Stimulated activated naive CD8-positive, alpha-beta T cell treated with anti-CD3 and anti-CD28 coated beads, Interleukin-15, Interleukin-2, amounts not matched to agents 100 ng/mL and 50 ng/mL, for 24 hours (primary cell): ENCODE data around the gene GSK3A.
A peak's percentile ranks its signal among the peaks of the same experiment; 100 is the strongest.

Experiments used
- H3K27ac Mint-ChIP-seq: one replicate; pipeline ENCODE4 v1.8.0; 2021; ENCODE audit warnings: mild to moderate bottlenecking, mixed read lengths
- H3K27me3 Mint-ChIP-seq: one replicate; pipeline ENCODE4 v1.8.0; 2021; ENCODE audit warnings: mixed read lengths
- H3K36me3 Mint-ChIP-seq: one replicate; pipeline ENCODE4 v1.8.0; 2021; ENCODE audit warnings: low read depth, mixed read lengths
- H3K4me1 Mint-ChIP-seq: one replicate; pipeline ENCODE4 v1.8.0; 2021; ENCODE audit warnings: low read depth, mixed read lengths
- H3K4me3 Mint-ChIP-seq: one replicate; pipeline ENCODE4 v1.8.0; 2021; ENCODE audit warnings: mild to moderate bottlenecking, mixed read lengths
- H3K9me3 Mint-ChIP-seq: one replicate; pipeline ENCODE4 v1.8.0; 2021; ENCODE audit warnings: mixed read lengths

The GSK3A gene

GRCh38 chr19:42234364-42234763 is 8.0 kb downstream of the GSK3A start:
- peaks cover 5% of the 10 kb centered on the region for H3K4me1 Mint-ChIP-seq
- H3K4me3 Mint-ChIP-seq, result no peak overlapping the region
- peak overlapping the region; percentile 26 for H3K27ac Mint-ChIP-seq
- peaks cover 53% of the 10 kb centered on the region for H3K36me3 Mint-ChIP-seq
- no peaks in the 10 kb centered on the region for H3K9me3 Mint-ChIP-seq
- H3K27me3 Mint-ChIP-seq, result no peaks in the 10 kb centered on the region

DNA sequence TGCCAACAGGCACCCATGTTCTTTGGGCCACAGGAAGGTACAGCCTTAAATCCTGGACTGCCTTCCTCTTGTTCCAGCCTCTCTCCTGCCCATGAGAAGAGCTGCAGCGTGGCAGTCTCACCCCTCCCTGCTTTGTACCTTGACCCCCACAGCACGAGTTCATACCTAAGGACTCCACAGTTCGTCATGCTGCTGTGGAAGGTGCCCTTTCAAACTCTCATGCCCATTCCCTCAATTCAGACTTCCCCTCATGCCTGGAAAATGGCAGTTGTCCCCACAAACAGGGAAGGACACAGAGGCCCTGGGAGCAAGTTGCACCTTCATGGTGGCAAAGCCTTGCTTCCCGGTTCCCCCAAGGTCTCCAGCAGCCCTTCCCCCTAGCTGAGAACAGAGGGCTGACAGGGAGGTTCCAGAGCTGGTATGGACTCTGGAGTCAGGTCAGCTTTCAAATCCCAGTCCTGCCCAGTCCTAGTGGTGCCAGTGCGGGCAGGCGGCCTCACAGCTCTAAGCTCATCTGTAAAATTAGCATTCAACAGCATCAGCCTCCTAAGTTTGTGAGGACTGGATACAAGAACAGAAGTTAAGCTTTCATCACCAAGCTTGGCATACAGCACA is 8.6 kb downstream of the GSK3A start:
- no peaks in the 10 kb centered on the region for H3K4me1 Mint-ChIP-seq
- H3K4me3 Mint-ChIP-seq, result no peak overlapping the region
- no peaks in the 10 kb centered on the region for H3K27me3 Mint-ChIP-seq
- H3K9me3 Mint-ChIP-seq, result no peaks in the 10 kb centered on the region
- H3K27ac Mint-ChIP-seq, result peak overlapping the region; percentile 52
- H3K36me3 Mint-ChIP-seq, result peaks cover 51% of the 10 kb centered on the region

- Mint-ChIP-seq H3K27me3 (no peaks in the 10 kb centered on the region), H3K4me1 (no peaks in the 10 kb centered on the region), H3K36me3 (peaks cover 54% of the 10 kb centered on the region), H3K9me3 (no peaks in the 10 kb centered on the region), H3K4me3 (no peak overlapping the region), H3K27ac (peak overlapping the region; percentile 52)
These were observed 9.3 kb downstream of the GSK3A start for GRCh38 chr19:42233106-42233505.

GRCh38 chr19:42232435-42232834 is 10.0 kb downstream of the GSK3A start:
- Mint-ChIP-seq H3K4me3 (no peak overlapping the region), H3K36me3 (peaks cover 57% of the 10 kb centered on the region), H3K27ac (no peak overlapping the region), H3K27me3 (no peaks in the 10 kb centered on the region), H3K9me3 (no peaks in the 10 kb centered on the region), H3K4me1 (no peaks in the 10 kb centered on the region)

GRCh38 chr19:42230571-42230970 is 11.8 kb downstream of the GSK3A start:
- Mint-ChIP-seq H3K36me3 (peaks cover 56% of the 10 kb centered on the region), H3K27me3 (no peaks in the 10 kb centered on the region), H3K27ac (no peak overlapping the region), H3K4me3 (no peak overlapping the region), H3K4me1 (no peaks in the 10 kb centered on the region), H3K9me3 (no peaks in the 10 kb centered on the region)

GRCh38 chr19:42229855-42230351 is 12.5 kb downstream of the GSK3A start:
- Mint-ChIP-seq H3K27me3 (no peaks in the 10 kb centered on the region), H3K36me3 (peaks cover 52% of the 10 kb centered on the region), H3K27ac (peak overlapping the region; percentile 63), H3K9me3 (no peaks in the 10 kb centered on the region), H3K4me1 (peaks cover under 1% of the 10 kb centered on the region), H3K4me3 (no peak overlapping the region)

GRCh38 chr19:42229301-42229854 is 13.0 kb downstream of the GSK3A start:
- Mint-ChIP-seq H3K4me1 (peaks cover 3% of the 10 kb centered on the region), H3K4me3 (no peak overlapping the region)

GRCh38 chr19:42228641-42229040 is 13.8 kb downstream of the GSK3A start:
- H3K36me3 Mint-ChIP-seq, result peaks cover 57% of the 10 kb centered on the region
- H3K27ac Mint-ChIP-seq, result no peak overlapping the region
- H3K9me3 Mint-ChIP-seq, result no peaks in the 10 kb centered on the region
- H3K27me3 Mint-ChIP-seq, result no peaks in the 10 kb centered on the region
- peaks cover 3% of the 10 kb centered on the region for H3K4me1 Mint-ChIP-seq
- no peak overlapping the region for H3K4me3 Mint-ChIP-seq

More at GRCh38 chr19:42229301-42229854, 13.0 kb downstream of the GSK3A start:
- Mint-ChIP-seq H3K27me3 (no peaks in the 10 kb centered on the region), H3K9me3 (no peaks in the 10 kb centered on the region), H3K27ac (peak overlapping the region; percentile 63), H3K36me3 (peaks cover 57% of the 10 kb centered on the region)

- H3K4me3 Mint-ChIP-seq, result no peak overlapping the region
- no peaks in the 10 kb centered on the region for H3K27me3 Mint-ChIP-seq
- H3K36me3 Mint-ChIP-seq, result peaks cover 53% of the 10 kb centered on the region
- peaks cover 14% of the 10 kb centered on the region for H3K4me1 Mint-ChIP-seq
- H3K9me3 Mint-ChIP-seq, result no peaks in the 10 kb centered on the region
- no peak overlapping the region for H3K27ac Mint-ChIP-seq
These were observed 15.5 kb downstream of the GSK3A start for GRCh38 chr19:42226886-42227285.

- no peak overlapping the region for H3K27ac Mint-ChIP-seq
These were observed 16.6 kb downstream of the GSK3A start for GRCh38 chr19:42225718-42226292.

GRCh38 chr19:42224940-42225717 is 17.3 kb downstream of the GSK3A start:
- H3K4me3 Mint-ChIP-seq, result no peak overlapping the region
- no peaks in the 10 kb centered on the region for H3K9me3 Mint-ChIP-seq
- H3K27ac Mint-ChIP-seq, result no peak overlapping the region
- H3K4me1 Mint-ChIP-seq, result peaks cover 26% of the 10 kb centered on the region
- no peaks in the 10 kb centered on the region for H3K27me3 Mint-ChIP-seq
- H3K36me3 Mint-ChIP-seq, result peaks cover 53% of the 10 kb centered on the region

More at GRCh38 chr19:42225718-42226292, 16.6 kb downstream of the GSK3A start:
- no peaks in the 10 kb centered on the region for H3K9me3 Mint-ChIP-seq
- no peak overlapping the region for H3K4me3 Mint-ChIP-seq
- peaks cover 19% of the 10 kb centered on the region for H3K4me1 Mint-ChIP-seq
- H3K36me3 Mint-ChIP-seq, result peaks cover 48% of the 10 kb centered on the region
- H3K27me3 Mint-ChIP-seq, result no peaks in the 10 kb centered on the region

- peaks cover 60% of the 10 kb centered on the region for H3K4me1 Mint-ChIP-seq
- H3K27me3 Mint-ChIP-seq, result no peaks in the 10 kb centered on the region
- H3K9me3 Mint-ChIP-seq, result no peaks in the 10 kb centered on the region
- H3K4me3 Mint-ChIP-seq, result peak overlapping the region; percentile 99
- peak overlapping the region; percentile 98 for H3K27ac Mint-ChIP-seq
- peaks cover 31% of the 10 kb centered on the region for H3K36me3 Mint-ChIP-seq
These were observed 21.7 kb downstream of the GSK3A start for GRCh38 chr19:42220751-42221097.

DNA sequence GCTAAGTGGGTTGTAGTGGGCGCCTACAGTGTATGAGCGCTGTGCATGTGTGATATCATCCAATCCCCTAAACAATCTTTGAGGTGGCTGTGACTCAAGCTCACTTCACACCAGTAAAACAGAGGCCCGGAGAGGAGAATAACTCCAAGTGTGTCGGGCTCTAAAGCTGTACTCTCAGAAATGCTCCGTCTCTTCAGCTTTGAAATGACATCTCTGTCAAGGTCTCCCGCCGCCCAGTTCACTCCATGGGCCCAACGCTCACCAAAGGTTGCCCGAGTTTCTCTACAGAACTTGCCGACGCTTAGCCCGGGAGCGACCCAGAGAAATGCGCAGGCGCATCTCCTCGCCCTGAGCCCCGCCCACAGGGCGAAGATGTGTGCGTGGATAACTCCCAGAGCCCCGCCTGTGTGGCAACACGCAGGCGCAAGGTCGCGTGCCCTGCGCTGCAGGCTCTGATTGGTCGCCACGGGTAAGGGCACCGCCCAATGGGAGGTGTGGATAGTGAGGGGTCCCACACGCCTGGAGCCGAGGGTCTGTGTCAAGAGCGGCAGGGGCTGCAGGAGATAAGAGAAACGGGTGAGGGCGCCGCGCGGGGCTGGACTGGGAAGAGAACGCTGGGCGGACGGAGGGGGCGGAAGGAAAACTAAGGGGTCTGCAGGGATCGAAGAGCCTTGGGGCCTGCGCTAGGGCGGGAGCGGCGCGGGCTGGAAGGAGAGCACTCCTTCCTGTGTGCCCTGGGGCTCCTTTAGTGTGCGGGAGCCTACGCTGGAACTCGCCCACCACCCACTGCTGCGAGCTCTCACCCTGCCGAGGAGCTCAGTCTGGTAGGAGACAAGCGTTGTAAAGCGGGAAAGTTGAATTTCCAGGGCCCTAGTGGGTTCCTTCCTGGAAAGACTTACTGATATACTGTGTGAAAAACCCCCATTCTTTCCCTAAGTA is 22.3 kb downstream of the GSK3A start, which contains the start of gene ZNF526:
Gene ZNF526, plus strand, starts transcription at position 501 of the 939 bp plus-strand sequence. CDS start 4,092 bp downstream, outside the sequence.
- Mint-ChIP-seq H3K4me1 (peaks cover 67% of the 10 kb centered on the region), H3K27ac (peak within 1 kb of the TSS; percentile 98), H3K36me3 (peaks cover 36% of the 10 kb centered on the region), H3K9me3 (no peaks in the 10 kb centered on the region), H3K4me3 (peak within 1 kb of the TSS; percentile 99), H3K27me3 (no peaks in the 10 kb centered on the region)
